CD4-positive, alpha-beta T cell (primary cell): Measurements from ENCODE around the gene PDCL3. TPM values are rescaled to one million over a fixed set of nuclear protein-coding genes. Genes with fewer than 3 reads are reported as not detected.
A peak's percentile ranks its signal among the peaks of the same experiment; 100 is the strongest.

Experiments
- ATAC-seq: fragments of 200-7000 bp; cut with Tn5 transposase; one replicate; pipeline ENCODE4 v1.10.0; 2022; ENCODE audit warnings: mild to moderate bottlenecking; ENCODE audit not compliant: poor library complexity
- CTCF ChIA-PET: fragments of 350-600 bp; sonication (Branson Sonifier 250); formaldehyde crosslinking; loops from one replicate; lab custom pipeline; 2021; ENCODE audit warnings: antibody characterized with exemption, inconsistent platforms; lab: Charles Lee
- POLR2A ChIA-PET: fragments of 350-600 bp; sonication (Branson Sonifier 250); formaldehyde crosslinking; loops from one replicate; lab custom pipeline; 2021; ENCODE audit warnings: antibody characterized with exemption, inconsistent platforms; lab: Charles Lee
- DNase-seq, 14 experiments: peaks; one replicate each; pipeline ENCODE4 v3.0.0-alpha.2; 2013 to 2020; ENCODE audit warnings: mixed read lengths in 2 of 14
- H3K27ac ChIP-seq, 2 donors: one replicate each; pipeline versions ENCODE4 v1.5.1 to v1.7.0; 2013; ENCODE audit warnings: low read length in 2 of 2, low read depth in 1 of 2, mild to moderate bottlenecking in 1 of 2
- H3K27me3 ChIP-seq, 2 experiments: 1 replicate in 1 of 2; 2 replicates in 1 of 2; pipeline versions ENCODE4 v1.6.1 to v1.7.0; 2013; ENCODE audit warnings: low read length in 2 of 2, control low read depth in 1 of 2, mild to moderate bottlenecking in 1 of 2, moderate library complexity in 1 of 2; ENCODE audit not compliant: insufficient read depth in 2 of 2, control insufficient read depth in 1 of 2
- H3K36me3 ChIP-seq: one replicate; pipeline ENCODE4 v1.6.1; 2013; ENCODE audit warnings: low read length, control low read depth; ENCODE audit not compliant: insufficient read depth
- H3K4me1 ChIP-seq: one replicate; pipeline ENCODE4 v1.6.1; 2013; ENCODE audit warnings: low read length, control low read depth; ENCODE audit not compliant: insufficient read depth
- H3K4me3 ChIP-seq: one replicate; pipeline ENCODE4 v1.5.1; 2013; ENCODE audit warnings: mild to moderate bottlenecking, low read length, moderate library complexity
- H3K9me3 ChIP-seq, 2 experiments: 1 replicate in 1 of 2; 2 replicates in 1 of 2; pipeline versions ENCODE4 v1.6.1 to v1.7.0; 2013; ENCODE audit warnings: low read length in 2 of 2, mild to moderate bottlenecking in 2 of 2, control low read depth in 1 of 2, moderate library complexity in 1 of 2; ENCODE audit not compliant: control insufficient read depth in 1 of 2, insufficient read depth in 1 of 2
- H3K27ac Mint-ChIP-seq: one replicate; pipeline ENCODE4 v1.8.0; 2020; ENCODE audit warnings: mixed read lengths
- H3K27me3 Mint-ChIP-seq: one replicate; pipeline ENCODE4 v1.8.0; 2021; ENCODE audit warnings: mixed read lengths
- H3K36me3 Mint-ChIP-seq: one replicate; pipeline ENCODE4 v1.8.0; 2021; ENCODE audit warnings: low read depth, mixed read lengths
- H3K4me1 Mint-ChIP-seq: one replicate; pipeline ENCODE4 v1.8.0; 2021; ENCODE audit warnings: low read depth, mixed read lengths
- H3K4me3 Mint-ChIP-seq: one replicate; pipeline ENCODE4 v1.8.0; 2020; ENCODE audit warnings: mild to moderate bottlenecking, mixed read lengths
- H3K9me3 Mint-ChIP-seq: one replicate; pipeline ENCODE4 v1.8.0; 2020; ENCODE audit warnings: mixed read lengths
- intact Hi-C, 2 experiments: fragments of 100-400 bp; cut with DNase I in 1 of 2; cut with micrococcal nuclease in 1 of 2; formaldehyde crosslinking; loops; one replicate each; pipeline versions ENCODE4 v1.15.1 to v1.9.0; 2023 to 2025; cut with DNase I, micrococcal nuclease
- total RNA-seq, 174 experiments: library from RNA in 2 of 174; stranded (reverse) in 2 of 174; gene quantifications; one replicate each; pipeline ENCODE4 v1.2.3 and lab custom pipeline; 2021 to 2026
- TF ChIP-seq, protein P1 (sequence below): fragments of 200-600 bp; IDR thresholded peaks from one replicate; pipeline ENCODE4 v1.8.0; 2022; ENCODE audit warnings: antibody characterized with exemption, mild to moderate bottlenecking

The PDCL3 gene
- total RNA-seq, 2 experiments from 2014 or later = 31.7 to 34.6 TPM

- peaks cover 6% of the 10 kb centered on the region for H3K27me3 Mint-ChIP-seq
- H3K27ac Mint-ChIP-seq = no peak overlapping the region
- Histone ChIP-seq H3K27ac (no peak overlapping the region), H3K4me1 (peaks cover 10% of the 10 kb centered on the region), H3K27me3 (no peaks in the 10 kb centered on the region), H3K9me3 (no peaks in the 10 kb centered on the region), H3K4me3 (no peak overlapping the region), H3K36me3 (no peaks in the 10 kb centered on the region)
- ATAC-seq = no peak
- intact Hi-C loops = loop anchor here (2.0 to 10.0 kb wide), 3 partner anchors 126 to 598 kb away; no protein-coding TSS in a partner anchor
- no peak overlapping the region for H3K4me3 Mint-ChIP-seq
- no peaks in the 10 kb centered on the region for H3K9me3 Mint-ChIP-seq
- DNase-seq = no peak
- H3K4me1 Mint-ChIP-seq = peaks cover 15% of the 10 kb centered on the region
- ChIA-PET CTCF (interaction anchor here (0.6 to 4.7 kb wide), 6 partner anchors 11 to 406 kb away, joined by 3 to 24 read pairs (median 3); no protein-coding TSS in a partner anchor), POLR2A (no interaction called here)
- H3K36me3 Mint-ChIP-seq = no peaks in the 10 kb centered on the region
- TF ChIP-seq, protein P1, sequence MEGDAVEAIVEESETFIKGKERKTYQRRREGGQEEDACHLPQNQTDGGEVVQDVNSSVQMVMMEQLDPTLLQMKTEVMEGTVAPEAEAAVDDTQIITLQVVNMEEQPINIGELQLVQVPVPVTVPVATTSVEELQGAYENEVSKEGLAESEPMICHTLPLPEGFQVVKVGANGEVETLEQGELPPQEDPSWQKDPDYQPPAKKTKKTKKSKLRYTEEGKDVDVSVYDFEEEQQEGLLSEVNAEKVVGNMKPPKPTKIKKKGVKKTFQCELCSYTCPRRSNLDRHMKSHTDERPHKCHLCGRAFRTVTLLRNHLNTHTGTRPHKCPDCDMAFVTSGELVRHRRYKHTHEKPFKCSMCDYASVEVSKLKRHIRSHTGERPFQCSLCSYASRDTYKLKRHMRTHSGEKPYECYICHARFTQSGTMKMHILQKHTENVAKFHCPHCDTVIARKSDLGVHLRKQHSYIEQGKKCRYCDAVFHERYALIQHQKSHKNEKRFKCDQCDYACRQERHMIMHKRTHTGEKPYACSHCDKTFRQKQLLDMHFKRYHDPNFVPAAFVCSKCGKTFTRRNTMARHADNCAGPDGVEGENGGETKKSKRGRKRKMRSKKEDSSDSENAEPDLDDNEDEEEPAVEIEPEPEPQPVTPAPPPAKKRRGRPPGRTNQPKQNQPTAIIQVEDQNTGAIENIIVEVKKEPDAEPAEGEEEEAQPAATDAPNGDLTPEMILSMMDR = no peak
Observed at GRCh38 chr2:100606332-100606725, 43.5 kb downstream of the PDCL3 start.

DNA sequence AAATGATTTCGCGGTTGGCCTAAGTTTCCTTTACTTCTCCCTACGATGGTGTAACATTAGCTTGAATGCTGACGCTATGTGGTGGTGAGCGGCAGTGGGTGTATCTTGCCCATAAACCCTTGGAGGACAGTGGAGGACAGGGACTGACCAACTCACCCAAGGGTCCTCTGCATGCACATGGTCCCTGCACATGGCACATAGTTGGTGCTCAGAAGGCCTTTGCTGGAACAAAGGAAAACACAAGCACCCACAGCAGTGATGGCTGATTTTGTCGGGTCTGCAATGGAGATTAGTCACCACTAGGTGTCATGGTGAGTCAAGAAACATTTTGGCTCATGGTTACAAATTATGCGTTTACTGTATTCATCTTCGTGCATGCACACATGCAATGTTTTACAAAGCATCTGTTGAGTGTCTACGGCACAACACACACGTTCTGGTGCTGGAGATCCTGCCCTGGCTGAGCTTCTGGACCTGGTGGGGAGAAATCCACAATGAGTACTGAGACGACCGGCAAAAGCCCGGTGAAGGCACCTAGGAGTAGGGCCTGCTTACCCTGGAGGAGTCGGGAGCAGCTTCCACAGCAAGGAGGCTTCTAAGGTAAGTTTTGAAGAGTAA lies 44.0 kb downstream of the PDCL3 start:
- DNase-seq = peak in 10 of 14 experiments; percentile 11 to 71 (median 30)
- Mint-ChIP-seq H3K4me3 (no peak overlapping the region), H3K4me1 (peaks cover 12% of the 10 kb centered on the region), H3K9me3 (no peaks in the 10 kb centered on the region), H3K27ac (no peak overlapping the region), H3K27me3 (peaks cover 6% of the 10 kb centered on the region), H3K36me3 (no peaks in the 10 kb centered on the region)
- H3K9me3 ChIP-seq = no peaks in the 10 kb centered on the region
- H3K36me3 ChIP-seq = no peaks in the 10 kb centered on the region
- no peak overlapping the region for H3K27ac ChIP-seq
- peak; percentile 64 for ATAC-seq
- intact Hi-C loops = loop anchor here (2.0 to 10.0 kb wide), 3 partner anchors 125 to 598 kb away; no protein-coding TSS in a partner anchor
- H3K27me3 ChIP-seq = no peaks in the 10 kb centered on the region
- TF ChIP-seq, protein P1 = peak; percentile 86
- no peak overlapping the region for H3K4me3 ChIP-seq
- POLR2A ChIA-PET = interaction anchor here (0.6 kb wide), 1 partner anchor 654 kb away, joined by 3 read pairs; no protein-coding TSS in a partner anchor
- H3K4me1 ChIP-seq = peaks cover 10% of the 10 kb centered on the region
- CTCF ChIA-PET = interaction anchor here (0.6 to 4.7 kb wide), 8 partner anchors 12 to 406 kb away, joined by 3 to 24 read pairs (median 3); partner anchors contain the start of gene PDCL3

DNA sequence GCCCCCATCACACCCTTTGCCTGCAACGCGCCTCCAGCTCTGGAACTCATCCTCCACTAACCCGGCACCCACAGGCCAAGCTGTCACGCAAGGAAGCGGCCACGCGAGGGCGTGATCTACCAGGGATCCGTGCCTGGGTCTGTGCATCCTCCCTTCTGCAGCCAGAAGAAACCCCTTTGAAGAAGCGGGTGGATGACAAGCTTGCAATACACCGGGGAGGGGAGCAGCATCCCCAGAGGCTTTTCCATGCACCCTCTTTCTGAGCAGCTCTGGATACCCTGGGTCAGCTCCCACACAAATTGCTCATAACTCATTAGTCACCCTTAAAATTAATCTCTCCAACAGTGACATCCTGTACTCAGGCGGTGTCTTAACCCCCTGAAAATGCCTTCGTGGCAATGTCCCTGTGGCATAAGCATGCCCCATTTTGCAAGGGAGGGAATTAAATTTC lies 47.6 kb downstream of the PDCL3 start:
- no peaks in the 10 kb centered on the region for H3K9me3 ChIP-seq
- TF ChIP-seq, protein P1 = peak; percentile 89
- Mint-ChIP-seq H3K27ac (no peak overlapping the region), H3K4me1 (peaks cover 12% of the 10 kb centered on the region), H3K27me3 (peaks cover 6% of the 10 kb centered on the region), H3K4me3 (no peak overlapping the region), H3K36me3 (no peaks in the 10 kb centered on the region), H3K9me3 (no peaks in the 10 kb centered on the region)
- ATAC-seq (peak; percentile 95), DNase-seq (peak; percentile 72 to 87 (median 79))
- H3K27ac ChIP-seq = no peak overlapping the region
- CTCF ChIA-PET = interaction anchor here (0.6 to 3.1 kb wide), 26 partner anchors 9 to 391 kb away, joined by 3 to 27 read pairs (median 4); partner anchors contain the start of genes PDCL3 and RPL31
- POLR2A ChIA-PET = interaction anchor here (0.7 to 1.8 kb wide), 4 partner anchors 28 to 374 kb away, joined by 3 to 9 read pairs (median 3); no protein-coding TSS in a partner anchor
- H3K36me3 ChIP-seq = no peaks in the 10 kb centered on the region
- intact Hi-C loops = loop anchor here (1.0 to 5.0 kb wide), 5 partner anchors 34 to 375 kb away; no protein-coding TSS in a partner anchor
- H3K4me1 ChIP-seq = peaks cover 10% of the 10 kb centered on the region
- H3K4me3 ChIP-seq = no peak overlapping the region
- H3K27me3 ChIP-seq = no peaks in the 10 kb centered on the region
